ENCODE measurements around the gene CHPF.

Gene CHPF

DNA sequence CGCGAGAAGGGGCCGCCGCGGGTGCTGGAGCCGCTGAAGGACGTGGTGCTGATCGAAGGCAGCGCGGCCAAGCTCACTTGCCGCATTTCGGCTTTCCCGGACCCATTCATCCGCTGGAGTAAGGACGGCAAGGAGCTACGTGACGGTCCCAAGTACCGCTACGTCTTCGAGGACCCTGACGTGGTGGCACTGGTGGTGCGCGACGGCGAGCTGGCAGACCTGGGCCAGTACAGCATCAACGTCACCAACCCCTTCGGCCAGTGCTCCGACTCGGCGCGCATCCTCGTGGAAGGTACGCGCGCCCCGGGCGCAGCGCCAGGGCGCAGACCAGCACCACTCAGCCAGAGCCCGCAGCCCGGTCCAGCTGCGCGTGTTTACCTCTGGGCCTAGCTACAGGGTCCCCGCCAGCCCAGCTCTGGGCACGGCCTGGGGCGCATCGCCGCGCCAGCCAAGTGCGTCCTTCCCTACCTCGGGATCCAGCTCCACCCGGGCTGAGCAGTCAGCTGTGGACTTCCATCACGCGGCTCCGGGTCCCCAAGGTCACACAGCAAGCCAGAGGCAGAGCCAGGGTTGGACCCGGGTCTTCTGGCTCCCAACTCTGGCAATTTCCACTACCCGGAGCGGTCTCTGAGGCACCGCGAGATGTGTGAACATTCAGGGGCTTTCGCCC lies 46.6 kb downstream of the CHPF start:
- DNase-seq (ENCODE audit: low read depth) = no peak

DNA sequence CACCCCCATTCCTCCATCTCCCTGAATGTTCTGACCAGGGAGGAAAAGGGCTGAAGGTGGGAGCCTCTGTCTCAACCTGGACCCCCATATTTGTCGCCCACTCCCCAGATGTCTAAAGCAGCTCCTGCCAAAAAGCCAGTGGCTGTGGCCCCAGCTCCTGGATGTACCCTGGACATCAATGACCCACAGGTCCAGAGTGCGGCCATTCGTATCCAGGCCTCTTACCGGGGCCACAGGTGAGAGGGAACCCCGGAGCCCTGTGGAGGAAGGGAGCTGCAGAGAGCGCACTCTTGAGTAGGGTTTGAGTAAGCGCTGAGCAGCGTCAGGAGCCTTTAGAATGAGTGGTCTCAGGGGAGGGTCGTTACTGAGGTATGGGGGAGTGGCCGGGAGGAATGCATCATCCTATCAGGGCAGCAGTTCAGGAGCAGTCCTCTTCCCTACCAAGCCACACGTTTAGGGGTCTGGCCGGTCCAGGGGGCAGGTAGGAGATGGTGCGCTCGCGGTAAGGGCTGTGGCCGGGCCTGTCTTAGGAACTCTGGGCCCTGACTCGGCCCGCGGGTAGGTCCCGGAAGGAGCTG lies 47.3 kb downstream of the CHPF start:
- no peak for DNase-seq (ENCODE audit: low read depth)

DNA sequence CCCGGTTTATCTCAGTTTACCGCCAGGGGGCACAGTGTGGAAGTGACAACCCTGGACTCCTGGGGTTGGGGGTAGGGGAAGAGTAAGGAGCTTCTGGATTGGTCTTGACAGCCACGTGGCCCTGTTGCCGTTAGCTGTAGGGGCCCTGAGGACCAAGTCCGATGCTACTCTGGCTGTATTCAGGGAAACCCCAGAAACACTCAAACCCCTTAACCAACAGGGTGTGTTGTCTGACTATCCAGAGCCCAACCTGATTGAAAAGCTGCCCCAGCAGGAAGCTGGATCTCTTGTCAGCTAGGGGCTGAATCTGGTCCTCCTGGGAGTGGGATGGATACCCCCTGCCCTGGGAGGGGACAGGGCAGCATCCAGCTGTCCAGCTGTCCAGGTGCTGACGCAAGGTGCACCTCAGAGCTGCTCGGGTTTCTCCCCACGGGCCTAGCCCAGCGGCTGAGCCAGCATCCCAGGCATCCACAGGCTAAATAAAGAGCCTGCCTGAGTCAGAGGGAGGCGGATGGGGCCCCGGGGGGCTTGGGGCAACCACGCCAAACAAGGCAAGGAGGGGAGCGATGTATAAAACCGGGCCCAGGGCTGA lies 48.0 kb downstream of the CHPF start:
- peak; percentile 83 for DNase-seq (ENCODE audit: low read depth)

DNA sequence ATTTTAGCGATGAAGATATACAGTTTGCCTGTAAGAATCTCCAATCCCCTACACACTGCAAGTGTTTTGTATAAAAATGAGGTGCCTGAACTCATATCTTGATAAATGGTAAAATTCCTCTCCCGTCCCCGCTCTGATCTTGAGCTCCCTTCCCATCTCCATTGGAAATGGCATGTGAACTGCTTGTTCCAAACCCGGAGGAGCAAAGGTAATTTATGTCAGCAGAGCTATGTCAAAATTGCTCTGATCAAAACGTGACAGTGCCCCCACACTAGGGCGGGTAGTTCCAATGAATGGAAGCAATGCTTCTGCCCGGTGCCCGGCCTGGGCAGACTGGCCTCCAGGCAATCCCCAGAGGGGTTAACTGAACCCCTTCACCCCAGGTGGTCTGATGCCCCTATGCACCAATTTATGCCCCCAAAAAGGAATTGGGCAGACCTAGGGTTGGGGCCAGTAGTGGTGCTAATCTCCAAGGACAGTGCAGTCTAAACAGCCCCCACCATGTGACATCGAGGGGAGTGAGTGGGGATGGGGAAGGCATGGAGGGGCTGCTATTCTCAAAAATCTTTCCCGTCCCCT lies 48.6 kb downstream of the CHPF start:
- DNase-seq (ENCODE audit: low read depth) = no peak

DNA sequence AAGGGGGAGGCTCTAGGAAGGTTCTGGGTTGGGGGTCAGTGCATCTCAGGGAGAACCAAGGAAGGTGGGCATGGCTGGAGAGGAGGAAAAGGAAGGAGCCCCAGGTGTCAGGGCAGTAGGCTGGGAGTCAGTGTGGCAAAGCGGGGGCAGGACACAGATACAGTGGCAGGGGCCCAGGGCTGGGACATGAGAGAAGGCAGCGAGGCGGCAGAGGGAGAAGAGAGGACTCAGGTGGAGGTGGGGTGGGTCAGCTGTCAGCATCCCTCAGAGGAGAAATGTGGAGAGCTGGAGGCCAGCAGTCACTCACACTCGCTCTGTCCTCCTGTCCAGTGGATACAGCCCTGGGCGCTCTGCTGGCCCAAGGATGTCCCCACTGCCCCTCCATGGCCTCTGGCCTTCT lies 50.5 kb downstream of the CHPF start:
- DNase-seq (ENCODE audit: low read depth) = no peak

DNA sequence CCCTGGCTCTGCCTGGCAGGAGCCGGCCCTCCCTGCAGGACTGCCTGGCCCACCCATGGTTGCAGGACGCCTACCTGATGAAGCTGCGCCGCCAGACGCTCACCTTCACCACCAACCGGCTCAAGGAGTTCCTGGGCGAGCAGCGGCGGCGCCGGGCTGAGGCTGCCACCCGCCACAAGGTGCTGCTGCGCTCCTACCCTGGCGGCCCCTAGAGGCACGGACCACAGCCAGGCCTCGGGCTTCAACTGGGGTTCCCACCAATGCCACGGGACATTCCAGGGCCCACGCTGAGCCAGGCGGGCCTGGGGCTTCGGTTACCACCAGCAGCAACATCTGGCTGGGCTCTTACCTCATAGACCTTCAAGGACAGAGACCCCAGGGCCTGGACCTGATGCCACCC lies 51.0 kb downstream of the CHPF start:
- no peak for DNase-seq (ENCODE audit: low read depth)

- DNase-seq (ENCODE audit: low read depth) = no peak
These were observed 52.2 kb downstream of the CHPF start for GRCh38 chr2:219491278-219491963.

DNA sequence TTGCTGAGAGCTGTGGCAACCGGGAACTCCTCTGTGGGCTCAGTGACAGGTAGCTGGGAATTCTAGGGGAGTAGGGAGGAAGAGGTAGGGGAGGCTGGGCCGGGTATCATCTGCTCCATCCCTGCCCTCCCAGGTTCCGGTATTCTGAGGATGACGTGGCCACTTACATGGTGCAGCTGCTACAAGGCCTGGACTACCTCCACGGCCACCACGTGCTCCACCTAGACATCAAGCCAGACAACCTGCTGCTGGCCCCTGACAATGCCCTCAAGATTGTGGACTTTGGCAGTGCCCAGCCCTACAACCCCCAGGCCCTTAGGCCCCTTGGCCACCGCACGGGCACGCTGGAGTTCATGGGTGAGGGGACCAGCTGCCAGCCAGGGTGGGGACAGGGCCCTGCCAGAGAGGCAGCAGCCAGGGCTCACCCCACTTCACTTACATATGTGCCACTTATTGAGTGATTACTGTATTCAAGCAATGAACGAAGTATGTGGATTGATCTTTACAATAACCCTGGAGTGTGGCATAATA lies 52.9 kb downstream of the CHPF start:
- DNase-seq (ENCODE audit: low read depth) = no peak

DNA sequence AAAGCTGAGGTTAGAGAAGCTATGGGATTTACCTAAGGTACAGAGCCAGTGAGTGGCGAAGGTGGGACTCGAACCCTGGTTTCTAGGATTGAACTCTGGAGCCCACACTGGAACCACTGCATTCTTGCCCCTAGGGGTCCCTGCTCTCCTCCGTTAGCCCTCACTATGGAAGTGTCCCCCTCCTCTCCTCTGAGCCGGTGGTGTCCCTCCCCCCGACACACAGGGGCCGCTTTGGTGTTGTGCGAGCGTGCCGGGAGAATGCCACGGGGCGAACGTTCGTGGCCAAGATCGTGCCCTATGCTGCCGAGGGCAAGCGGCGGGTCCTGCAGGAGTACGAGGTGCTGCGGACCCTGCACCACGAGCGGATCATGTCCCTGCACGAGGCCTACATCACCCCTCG lies 53.4 kb downstream of the CHPF start:
- DNase-seq (ENCODE audit: low read depth) = no peak

DNA sequence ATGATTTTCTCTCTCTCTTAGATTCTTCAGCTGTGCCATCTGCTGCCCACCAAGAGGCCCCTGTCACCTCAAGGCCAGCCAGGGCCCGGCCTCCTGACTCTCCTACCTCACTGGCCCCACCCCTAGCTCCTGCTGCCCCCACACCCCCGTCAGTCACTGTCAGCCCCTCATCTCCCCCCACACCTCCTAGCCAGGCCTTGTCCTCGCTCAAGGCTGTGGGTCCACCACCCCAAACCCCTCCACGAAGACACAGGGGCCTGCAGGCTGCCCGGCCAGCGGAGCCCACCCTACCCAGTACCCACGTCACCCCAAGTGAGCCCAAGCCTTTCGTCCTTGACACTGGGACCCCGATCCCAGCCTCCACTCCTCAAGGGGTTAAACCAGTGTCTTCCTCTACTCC lies 54.3 kb downstream of the CHPF start:
- DNase-seq (ENCODE audit: low read depth) = no peak
